ENCODE data around the gene ABCB8.
"Not testable (repeated sequence)": the region's sequence is repeated elsewhere in the genome, so short reads cannot be mapped to it uniquely, and the experiment has no call there.

Gene ABCB8

GRCh38 chr7:150998341-150998740, 29.9 kb upstream of the ABCB8 start:
- DNase-seq (ENCODE audit: low spot score) = no peak

- DNase-seq (ENCODE audit: low spot score) = no peak
Observed at GRCh38 chr7:150999001-150999400, 29.2 kb upstream of the ABCB8 start.

GRCh38 chr7:150999497-151000230, 28.6 kb upstream of the ABCB8 start:
- no peak for DNase-seq (ENCODE audit: low spot score)

- no peak for DNase-seq (ENCODE audit: low spot score)
Observed at GRCh38 chr7:151000897-151001495, 27.3 kb upstream of the ABCB8 start.

- no peak for DNase-seq (ENCODE audit: low spot score)
Observed at GRCh38 chr7:151001546-151001945, 26.7 kb upstream of the ABCB8 start.

GRCh38 chr7:151003572-151003971, 24.7 kb upstream of the ABCB8 start:
- DNase-seq (ENCODE audit: low spot score) = no peak

GRCh38 chr7:151005566-151005965, 22.7 kb upstream of the ABCB8 start:
- no peak for DNase-seq (ENCODE audit: low spot score)

- no peak for DNase-seq (ENCODE audit: low spot score)
Observed at GRCh38 chr7:151006590-151007300, 21.5 kb upstream of the ABCB8 start.

- DNase-seq (ENCODE audit: low spot score) = no peak
Observed at GRCh38 chr7:151007469-151007898, 20.8 kb upstream of the ABCB8 start.

- DNase-seq (ENCODE audit: low spot score) = no peak
Observed at GRCh38 chr7:151008143-151008510, 20.1 kb upstream of the ABCB8 start.

GRCh38 chr7:151008511-151009323, 19.5 kb upstream of the ABCB8 start:
- DNase-seq (ENCODE audit: low spot score) = peak; percentile 67

- DNase-seq (ENCODE audit: low spot score) = no peak
Observed at GRCh38 chr7:151009327-151010036, 18.8 kb upstream of the ABCB8 start.

GRCh38 chr7:151010037-151010306, 18.3 kb upstream of the ABCB8 start:
- DNase-seq (ENCODE audit: low spot score) = no peak

- no peak for DNase-seq (ENCODE audit: low spot score)
Observed at GRCh38 chr7:151010307-151011096, 17.7 kb upstream of the ABCB8 start.

- no peak for DNase-seq (ENCODE audit: low spot score)
Observed at GRCh38 chr7:151011097-151011409, 17.2 kb upstream of the ABCB8 start.

- DNase-seq (ENCODE audit: low spot score) = not testable (repeated sequence)
Observed at GRCh38 chr7:151011616-151012015, 16.6 kb upstream of the ABCB8 start.

GRCh38 chr7:151012031-151012692, 16.1 kb upstream of the ABCB8 start:
- DNase-seq (ENCODE audit: low spot score) = no peak

- no peak for DNase-seq (ENCODE audit: low spot score)
Observed at GRCh38 chr7:151012911-151013347, 15.3 kb upstream of the ABCB8 start.

- DNase-seq (ENCODE audit: low spot score) = no peak
Observed at GRCh38 chr7:151013356-151013732, 14.9 kb upstream of the ABCB8 start.

GRCh38 chr7:151013733-151014497, 14.3 kb upstream of the ABCB8 start:
- DNase-seq (ENCODE audit: low spot score) = peak; percentile 81

Measured in kidney tubule cell (primary cell).